GM23248 (cell line): ENCODE data around the gene MSGN1.

Source experiments
- EZH2 ChIP-seq: fragments of 200-600 bp; sonication (generic); IDR thresholded peaks from 2 replicates; pipeline ENCODE4 v1.6.1; 2018; ENCODE audit warnings: antibody characterized with exemption, mild to moderate bottlenecking; ENCODE audit not compliant: insufficient read depth, poor library complexity, severe bottlenecking
- EZH2phosphoT487 ChIP-seq: fragments of 200-600 bp; sonication (generic); IDR thresholded peaks from 2 replicates; pipeline ENCODE4 v1.6.1; 2018; ENCODE audit warnings: antibody characterized with exemption, moderate library complexity, mild to moderate bottlenecking, low read depth; ENCODE audit not compliant: insufficient read depth

GRCh38 chr2:17830053-17831034, 14.1 kb downstream of the MSGN1 start:
- TF ChIP-seq EZH2: no peak
- TF ChIP-seq EZH2phosphoT487: no peak
